Body of pancreas (tissue), 4 donors: ENCODE data around the gene ASIP.
"Not testable (repeated sequence)": the region's sequence is repeated elsewhere in the genome, so short reads cannot be mapped to it uniquely, and the experiment has no call there.

Source experiments
- CTCF ChIP-seq, 7 experiments: fragments of 450-650 bp in 4 of 7; fragments of 200-600 bp in 3 of 7; sonication (generic) in 3 of 7; IDR thresholded peaks; one replicate each; pipeline ENCODE4 v1.5.1; 2016 to 2019; ENCODE audit warnings: antibody characterized with exemption in 7 of 7
- POLR2A ChIP-seq, 3 donors: fragments of 450-650 bp; IDR thresholded peaks; one replicate each; pipeline ENCODE4 v1.6.1; 2016; ENCODE audit warnings: antibody characterized with exemption in 3 of 3, mild to moderate bottlenecking in 2 of 3

DNA sequence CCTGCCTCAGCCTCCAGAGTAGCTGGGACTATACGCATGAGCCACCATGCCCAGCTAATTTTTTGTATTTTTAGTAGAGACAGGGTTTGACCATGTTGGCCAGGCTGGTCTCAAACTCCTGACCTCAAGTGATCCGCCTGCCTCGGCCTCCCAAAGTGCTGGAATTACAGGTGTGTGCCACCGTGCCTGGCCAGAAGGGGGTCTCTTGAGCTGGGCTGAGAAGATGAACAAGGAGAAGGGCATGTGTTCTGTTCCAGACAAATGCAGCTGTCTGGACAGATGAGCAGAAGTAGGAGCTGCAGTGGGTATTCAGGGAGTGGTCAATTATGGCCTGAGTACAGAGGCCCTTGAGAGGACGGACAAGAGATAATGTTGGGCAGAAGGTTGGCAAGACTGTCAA lies 46.3 kb downstream of the ASIP start:
- TF ChIP-seq CTCF, POLR2A (IDR thresholded peaks at IDR 0.05): not testable (repeated sequence)
